ES-I3 (cell line): Measurements from ENCODE around the gene KIAA0232.

Experiments used
- H3K36me3 ChIP-seq: 2 replicates; pipeline ENCODE4 v1.6.1; 2013; ENCODE audit warnings: mild to moderate bottlenecking, low read length, control low read depth, moderate library complexity; ENCODE audit not compliant: insufficient read depth
- H3K4me1 ChIP-seq: 2 replicates; pipeline ENCODE4 v1.6.1; 2013; ENCODE audit warnings: mild to moderate bottlenecking, control low read depth, low read length; ENCODE audit not compliant: insufficient read depth
- H3K9ac ChIP-seq: 2 replicates; pipeline ENCODE4 v1.6.1; 2013; ENCODE audit warnings: low read depth, mild to moderate bottlenecking, low read length, moderate library complexity
- H3K9me3 ChIP-seq: 2 replicates; pipeline ENCODE4 v1.6.1; 2013; ENCODE audit warnings: mild to moderate bottlenecking, low read length, moderate library complexity; ENCODE audit not compliant: control insufficient read depth, insufficient read depth

Gene KIAA0232

DNA sequence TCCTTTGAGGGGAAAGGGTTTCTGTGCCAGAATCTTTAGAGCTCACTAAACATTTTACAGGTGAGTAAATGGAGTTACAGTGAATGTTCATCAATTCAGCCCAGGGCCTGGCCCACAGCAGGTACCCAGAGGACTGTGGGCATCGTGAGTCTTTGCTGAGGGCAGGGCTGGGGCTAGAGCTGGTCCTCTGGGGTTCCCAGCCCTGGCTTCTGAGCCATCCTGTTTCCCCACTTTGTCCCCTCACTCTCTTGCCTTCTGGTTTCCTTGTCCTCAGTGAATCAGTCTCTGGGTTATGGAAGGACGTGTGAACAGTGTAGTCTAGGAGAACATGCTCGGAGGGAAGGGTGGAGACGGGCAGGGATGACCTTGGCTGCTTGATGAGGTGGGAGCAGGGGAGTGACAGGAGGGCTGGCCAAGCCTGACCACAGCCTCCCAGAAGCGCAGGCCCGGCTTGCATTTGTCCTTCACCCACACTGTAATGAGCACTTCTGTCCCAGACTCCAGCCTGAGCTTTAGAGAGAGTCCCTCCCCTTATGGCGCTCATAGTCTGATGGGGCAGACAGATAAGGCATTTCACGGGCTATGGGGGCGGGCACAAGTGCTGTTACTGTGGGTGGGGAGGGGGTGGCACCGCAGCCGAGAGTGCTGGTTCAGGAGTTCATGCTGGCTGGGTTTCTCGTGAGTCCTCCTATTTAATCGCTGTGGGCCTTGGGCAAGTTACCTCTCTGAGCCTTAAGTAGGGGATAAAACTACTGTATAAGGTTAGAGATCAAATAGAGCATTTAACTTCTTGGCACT is 144.4 kb downstream of the KIAA0232 start:
- Histone ChIP-seq H3K36me3 (peaks cover 13% of the 10 kb centered on the region), H3K9ac (no peak overlapping the region), H3K4me1 (peaks cover 10% of the 10 kb centered on the region; the same call in 1 of the 2 replicates), H3K9me3 (no peaks in the 10 kb centered on the region)

DNA sequence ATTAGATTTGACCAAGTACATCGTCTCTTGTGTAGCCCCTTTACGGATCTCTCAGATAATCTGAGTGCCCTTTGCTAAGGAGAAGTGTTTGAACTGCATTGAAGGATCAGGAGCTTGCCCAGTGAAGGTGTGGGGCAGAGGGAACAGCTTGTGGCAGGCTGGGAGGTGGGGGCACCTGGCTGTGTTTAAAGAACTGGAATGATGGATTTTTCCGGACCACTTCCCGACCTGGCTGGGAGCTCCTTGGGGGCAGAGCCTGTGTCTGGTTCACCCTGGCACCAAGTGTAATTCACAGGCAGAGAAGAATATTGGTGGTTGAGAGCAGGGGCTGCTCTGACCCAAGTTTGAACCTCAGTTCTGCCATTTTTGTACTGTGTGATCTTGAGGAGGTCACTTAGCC is 145.6 kb downstream of the KIAA0232 start:
- no peaks in the 10 kb centered on the region for H3K9me3 ChIP-seq
- peaks cover 10% of the 10 kb centered on the region; the same call in 1 of the 2 replicates for H3K4me1 ChIP-seq
- no peak overlapping the region for H3K9ac ChIP-seq
- peaks cover 13% of the 10 kb centered on the region for H3K36me3 ChIP-seq

DNA sequence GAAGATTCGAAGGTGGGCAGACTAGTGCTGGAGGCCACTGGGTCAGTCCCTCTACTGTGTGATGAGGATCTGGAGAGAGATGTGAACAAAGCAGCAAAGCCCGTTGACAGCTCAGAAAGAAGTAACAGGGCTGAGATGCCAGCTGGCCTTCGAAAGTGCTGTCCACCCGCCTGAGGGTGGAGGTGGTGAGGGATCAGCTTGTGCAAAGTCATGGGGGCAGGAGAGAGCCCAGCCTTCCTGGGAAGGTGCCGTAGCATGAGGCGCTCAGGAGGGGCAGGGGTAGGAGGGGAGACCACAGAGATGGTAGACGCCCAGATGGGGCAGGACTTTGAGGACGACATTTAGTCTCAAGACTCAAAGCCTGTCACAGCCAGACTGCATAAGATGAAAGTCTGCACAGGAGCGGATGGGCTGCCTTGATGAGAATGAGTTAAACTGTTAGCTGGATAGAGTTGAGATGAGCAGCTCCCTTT is 146.8 kb downstream of the KIAA0232 start:
- Histone ChIP-seq H3K4me1 (peaks cover 10% of the 10 kb centered on the region; the same call in 1 of the 2 replicates), H3K9me3 (no peaks in the 10 kb centered on the region), H3K9ac (no peak overlapping the region), H3K36me3 (peaks cover 3% of the 10 kb centered on the region; the same call in 1 of the 2 replicates)

DNA sequence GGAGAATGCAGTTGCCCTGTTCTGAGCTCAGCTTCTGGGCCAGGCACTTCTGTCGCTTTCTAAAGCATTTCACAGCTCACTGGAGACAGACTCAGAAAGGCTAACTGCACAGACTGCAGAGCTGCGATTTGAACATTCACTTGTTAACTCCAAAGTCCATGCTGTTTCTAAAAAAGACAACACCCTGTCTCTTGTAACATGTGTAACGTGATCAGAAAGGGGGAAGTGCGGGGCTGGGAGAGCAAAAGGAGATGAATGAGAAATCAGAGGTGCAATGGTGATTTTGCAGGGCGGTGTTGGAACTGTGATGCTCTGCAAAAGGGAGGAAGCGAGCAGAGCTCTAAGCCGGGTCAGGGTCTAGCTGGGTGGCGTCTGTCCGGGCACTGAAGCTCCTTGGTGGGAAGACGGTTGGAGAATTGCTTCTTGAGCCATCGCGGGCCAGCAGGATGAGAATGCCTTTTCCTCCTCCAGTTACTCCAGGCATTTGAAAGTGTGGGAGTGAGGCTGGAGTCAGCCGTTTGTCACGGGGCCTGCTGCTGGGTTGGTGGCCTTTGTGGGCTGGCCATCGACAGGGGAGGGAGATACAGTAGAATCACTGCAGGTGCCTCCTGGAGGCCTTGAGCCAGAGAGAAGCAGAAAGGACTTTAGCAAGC is 147.4 kb downstream of the KIAA0232 start:
- no peaks in the 10 kb centered on the region for H3K9me3 ChIP-seq
- peaks cover 10% of the 10 kb centered on the region; the same call in 1 of the 2 replicates for H3K4me1 ChIP-seq
- H3K9ac ChIP-seq: no peak overlapping the region
- H3K36me3 ChIP-seq: peaks cover 3% of the 10 kb centered on the region; the same call in 1 of the 2 replicates

DNA sequence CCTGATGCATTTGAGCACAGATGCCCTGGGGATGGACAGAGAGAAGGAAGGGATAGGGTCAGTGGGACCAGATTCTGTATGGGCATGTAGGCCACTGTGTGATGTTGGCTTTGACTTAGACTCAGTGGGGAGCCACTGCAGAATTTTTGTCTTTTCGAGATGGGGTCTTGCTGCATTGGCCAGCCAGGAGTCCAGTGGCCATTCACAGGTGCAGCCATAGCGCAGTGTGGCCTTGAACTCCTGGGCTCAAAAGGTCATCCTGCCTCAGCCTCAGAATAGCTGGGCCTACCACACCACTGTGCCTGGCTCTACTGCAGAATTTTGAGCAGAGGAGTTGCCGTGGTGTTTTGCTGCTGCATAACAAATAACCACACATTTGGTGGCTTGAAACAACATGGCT is 149.9 kb downstream of the KIAA0232 start:
- Histone ChIP-seq H3K9me3 (no peaks in the 10 kb centered on the region), H3K4me1 (peaks cover 10% of the 10 kb centered on the region), H3K36me3 (no peaks in the 10 kb centered on the region), H3K9ac (no peak overlapping the region)

DNA sequence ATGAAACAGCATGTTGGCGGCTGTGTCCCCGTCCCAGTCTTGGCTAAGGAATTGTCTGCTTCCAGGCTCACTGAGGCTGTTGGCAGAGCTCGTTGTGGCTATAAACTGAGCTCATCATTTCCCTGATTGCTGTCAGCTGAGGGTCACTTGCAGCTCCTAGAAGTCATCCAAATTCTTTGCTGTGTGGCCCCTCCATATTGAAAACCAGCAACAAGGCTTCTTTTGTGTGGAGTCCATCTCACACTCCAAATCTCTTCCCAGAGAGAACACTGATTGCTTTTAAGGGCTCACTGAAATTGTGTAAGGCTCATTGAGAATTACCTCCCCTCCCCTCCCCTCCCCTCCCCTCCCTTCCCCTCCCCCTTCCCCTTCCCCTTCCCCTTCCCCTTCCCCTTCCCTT is 150.4 kb downstream of the KIAA0232 start:
- H3K9me3 ChIP-seq: no peaks in the 10 kb centered on the region
- H3K4me1 ChIP-seq: peaks cover 14% of the 10 kb centered on the region
- H3K9ac ChIP-seq: no peak overlapping the region
- no peaks in the 10 kb centered on the region for H3K36me3 ChIP-seq
